Erythroblast (primary cell): ENCODE data around the gene GTF2F2.

Experiments used
- GATA1 ChIP-seq: IDR thresholded peaks from 2 replicates; pipeline ENCODE4 v1.6.1; 2011; ENCODE audit warnings: low read depth, mild to moderate bottlenecking, control low read depth, low read length, moderate library complexity
- POLR2A ChIP-seq: IDR thresholded peaks from 2 replicates; pipeline ENCODE4 v1.6.1; 2011; ENCODE audit warnings: mild to moderate bottlenecking, low read length

DNA sequence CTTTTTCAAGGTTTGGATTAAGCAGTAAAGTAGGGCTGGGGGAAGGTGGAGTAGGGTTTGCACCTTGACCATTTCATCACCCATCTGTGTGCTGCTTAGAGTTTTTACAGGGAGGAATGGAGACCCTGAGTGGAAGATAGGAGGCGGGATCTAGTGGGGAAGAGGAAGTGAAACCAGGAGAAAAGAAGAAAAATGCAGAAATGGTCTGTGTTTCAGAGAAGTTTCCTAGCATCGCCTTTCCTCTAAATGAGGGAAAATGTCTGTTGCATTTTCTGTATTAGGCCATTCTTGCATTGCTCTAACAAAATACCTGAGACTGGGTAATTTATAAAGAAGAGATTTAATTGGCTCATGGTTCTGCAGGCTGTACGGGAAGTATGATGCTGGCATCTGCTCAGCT, 156.6 kb downstream of the GTF2F2 start:
- TF ChIP-seq POLR2A (no peak), GATA1 (no peak)
